HFF-Myc (cell line): ENCODE results near the gene EPS8.
A peak's percentile ranks its signal among the peaks of the same experiment; 100 is the strongest.

Experiments used
- DNase-seq: peaks from one replicate; pipeline ENCODE4 v3.0.0-alpha.2; 2011; ENCODE audit warnings: low read depth; ENCODE audit errors: extremely low read depth
- H3K4me3 ChIP-seq: replicated peaks from 2 replicates; pipeline ENCODE4 v1.5.1; 2011; ENCODE audit warnings: low read depth, mild to moderate bottlenecking, control low read depth, low read length
- TF ChIP-seq, protein P1 (sequence below): IDR thresholded peaks from 2 replicates; pipeline ENCODE4 v1.5.1; 2012; ENCODE audit warnings: mild to moderate bottlenecking, low read depth, low read length, control low read depth; ENCODE audit errors: missing control alignments

Gene EPS8

DNA sequence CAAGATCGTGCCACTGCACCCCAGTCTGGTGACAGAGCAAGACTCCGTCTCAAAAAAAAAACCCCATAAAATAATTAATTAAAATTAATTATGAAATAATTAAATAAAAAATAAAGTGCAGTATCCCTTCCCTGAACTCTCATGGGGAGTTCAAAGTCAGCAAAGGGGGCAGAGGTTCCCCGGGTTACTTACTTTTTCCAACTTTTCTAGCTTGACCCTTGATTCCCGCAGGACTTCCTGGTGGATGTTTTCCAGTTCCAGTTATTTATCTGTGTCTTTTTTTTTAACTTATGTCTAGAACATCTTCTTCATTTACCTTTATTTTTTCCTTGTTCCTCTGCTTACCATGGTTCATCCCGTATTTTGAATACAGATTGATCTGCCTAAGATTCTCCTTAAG, 197.4 kb downstream of the EPS8 start:
- TF ChIP-seq, protein P1, sequence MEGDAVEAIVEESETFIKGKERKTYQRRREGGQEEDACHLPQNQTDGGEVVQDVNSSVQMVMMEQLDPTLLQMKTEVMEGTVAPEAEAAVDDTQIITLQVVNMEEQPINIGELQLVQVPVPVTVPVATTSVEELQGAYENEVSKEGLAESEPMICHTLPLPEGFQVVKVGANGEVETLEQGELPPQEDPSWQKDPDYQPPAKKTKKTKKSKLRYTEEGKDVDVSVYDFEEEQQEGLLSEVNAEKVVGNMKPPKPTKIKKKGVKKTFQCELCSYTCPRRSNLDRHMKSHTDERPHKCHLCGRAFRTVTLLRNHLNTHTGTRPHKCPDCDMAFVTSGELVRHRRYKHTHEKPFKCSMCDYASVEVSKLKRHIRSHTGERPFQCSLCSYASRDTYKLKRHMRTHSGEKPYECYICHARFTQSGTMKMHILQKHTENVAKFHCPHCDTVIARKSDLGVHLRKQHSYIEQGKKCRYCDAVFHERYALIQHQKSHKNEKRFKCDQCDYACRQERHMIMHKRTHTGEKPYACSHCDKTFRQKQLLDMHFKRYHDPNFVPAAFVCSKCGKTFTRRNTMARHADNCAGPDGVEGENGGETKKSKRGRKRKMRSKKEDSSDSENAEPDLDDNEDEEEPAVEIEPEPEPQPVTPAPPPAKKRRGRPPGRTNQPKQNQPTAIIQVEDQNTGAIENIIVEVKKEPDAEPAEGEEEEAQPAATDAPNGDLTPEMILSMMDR = no peak
- H3K4me3 ChIP-seq = no peak overlapping the region
- no peak for DNase-seq

DNA sequence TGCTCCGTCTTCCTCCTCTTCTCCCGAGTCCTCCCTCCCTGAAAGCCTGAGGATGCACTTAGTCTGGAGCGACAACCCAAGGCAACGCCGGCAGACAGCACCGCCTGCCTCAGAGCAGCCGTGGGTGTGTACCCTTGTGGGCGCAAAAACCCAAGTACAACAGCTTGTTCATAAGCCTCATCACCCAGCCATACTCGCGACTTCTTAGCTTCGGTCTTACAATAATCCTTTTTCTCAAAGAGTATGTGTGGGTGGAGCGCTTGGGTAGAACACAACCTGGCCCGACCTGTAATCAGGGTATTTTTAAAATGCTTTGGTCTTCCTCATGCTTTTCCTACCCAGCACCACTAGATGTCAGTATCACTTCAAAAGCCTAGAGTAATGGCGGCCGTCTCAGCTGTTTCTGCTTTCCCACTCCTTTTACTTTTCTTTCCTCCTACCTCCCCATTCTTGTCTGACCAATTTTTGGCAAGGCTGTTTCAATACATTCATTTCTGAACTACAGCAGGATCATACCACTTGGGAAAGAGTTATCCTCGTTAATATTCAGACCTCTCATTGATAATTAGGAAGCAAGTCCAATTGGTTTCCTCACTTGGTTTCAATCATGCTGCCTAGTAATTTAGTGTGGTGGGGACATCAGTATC, 198.9 kb downstream of the EPS8 start:
- DNase-seq = peak; percentile 51
- TF ChIP-seq, protein P1 = peak; percentile 85
- H3K4me3 ChIP-seq = peak overlapping the region; percentile 23

DNA sequence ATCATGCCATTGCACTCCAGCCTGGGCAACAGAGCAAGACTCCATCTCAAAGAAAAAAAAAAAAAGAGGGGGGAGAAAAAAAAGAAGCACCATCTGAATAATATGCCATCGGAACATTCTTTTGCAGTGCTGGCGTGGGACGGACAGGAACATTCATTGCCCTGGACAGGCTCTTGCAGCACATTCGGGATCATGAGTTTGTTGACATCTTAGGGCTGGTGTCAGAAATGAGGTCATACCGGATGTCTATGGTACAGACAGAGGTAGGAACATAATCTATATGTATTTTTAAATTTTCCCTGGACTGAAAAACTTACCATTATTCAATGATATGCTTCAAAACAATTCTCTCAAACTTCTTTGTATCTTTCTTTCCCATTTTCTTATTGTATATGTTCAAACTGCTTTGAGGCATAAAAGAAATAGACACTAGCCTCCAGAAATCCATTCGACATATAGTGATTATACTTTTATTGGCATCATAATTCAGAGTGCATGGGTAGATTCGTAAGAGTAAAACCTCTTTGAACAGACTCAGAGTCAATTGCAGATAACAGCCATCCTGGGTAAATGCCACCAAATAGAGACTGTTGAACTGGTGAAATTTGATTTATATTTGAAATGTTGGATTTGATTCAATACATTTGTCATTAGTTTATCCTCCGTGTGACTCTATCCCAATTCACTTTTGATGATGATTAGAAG, 199.7 kb downstream of the EPS8 start:
- H3K4me3 ChIP-seq = no peak overlapping the region
- TF ChIP-seq, protein P1 = no peak

DNA sequence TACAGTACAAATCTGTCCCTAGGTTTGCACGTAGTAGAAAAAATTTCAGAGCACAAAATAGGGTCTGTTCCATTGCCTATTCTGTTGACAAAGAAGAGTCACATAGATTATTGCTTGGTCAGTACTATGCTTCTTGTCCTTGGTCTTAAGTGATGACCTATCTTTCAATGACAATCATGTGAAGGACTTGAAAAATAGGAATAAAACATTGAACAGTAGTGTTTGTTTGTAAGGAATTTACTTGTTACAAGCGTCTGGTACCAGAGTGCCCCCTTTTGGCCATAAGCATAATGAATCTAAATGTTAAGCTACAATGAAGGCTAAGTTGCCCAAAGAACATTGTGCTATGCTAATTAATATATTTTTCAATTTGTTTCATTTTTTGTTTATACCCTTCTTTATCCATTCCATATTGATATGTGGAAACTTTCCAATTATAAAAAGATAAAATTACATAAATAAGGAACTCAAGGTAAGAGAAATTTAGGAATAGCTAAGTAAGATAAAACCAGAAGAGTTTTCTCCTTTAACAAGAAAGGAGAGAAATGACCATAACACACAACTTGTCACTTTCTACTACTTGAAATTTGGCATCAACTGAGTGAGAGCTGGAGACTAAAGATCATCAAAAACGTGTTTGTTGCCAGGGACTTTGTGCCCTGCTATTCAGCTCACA, 204.7 kb downstream of the EPS8 start:
- TF ChIP-seq, protein P1 = peak; percentile 69
- H3K4me3 ChIP-seq = no peak overlapping the region
- peak; percentile 37 for DNase-seq

More for the DNA sequence above, 199.7 kb downstream of the EPS8 start:
- no peak for DNase-seq

DNA sequence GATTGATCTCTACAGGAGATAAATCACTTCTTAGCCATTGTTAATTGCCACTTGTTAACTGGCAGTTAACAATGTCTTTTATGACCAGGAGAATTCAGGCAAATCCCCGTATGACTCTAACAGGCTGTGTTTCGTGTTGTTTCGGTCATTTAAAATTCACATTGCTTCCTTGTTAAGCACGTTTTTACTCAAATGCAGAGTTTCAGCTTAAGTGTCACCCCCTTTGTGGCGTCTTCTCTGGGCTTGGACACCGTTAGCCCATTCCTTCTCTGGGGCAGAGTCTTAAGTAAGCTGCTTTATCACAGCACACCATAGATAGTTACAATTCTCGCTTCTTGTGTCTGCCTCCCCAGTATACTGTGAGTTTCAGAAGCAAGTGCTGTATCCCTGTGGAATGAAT, 205.4 kb downstream of the EPS8 start:
- TF ChIP-seq, protein P1 = no peak
- DNase-seq = no peak
- H3K4me3 ChIP-seq = no peak overlapping the region

DNA sequence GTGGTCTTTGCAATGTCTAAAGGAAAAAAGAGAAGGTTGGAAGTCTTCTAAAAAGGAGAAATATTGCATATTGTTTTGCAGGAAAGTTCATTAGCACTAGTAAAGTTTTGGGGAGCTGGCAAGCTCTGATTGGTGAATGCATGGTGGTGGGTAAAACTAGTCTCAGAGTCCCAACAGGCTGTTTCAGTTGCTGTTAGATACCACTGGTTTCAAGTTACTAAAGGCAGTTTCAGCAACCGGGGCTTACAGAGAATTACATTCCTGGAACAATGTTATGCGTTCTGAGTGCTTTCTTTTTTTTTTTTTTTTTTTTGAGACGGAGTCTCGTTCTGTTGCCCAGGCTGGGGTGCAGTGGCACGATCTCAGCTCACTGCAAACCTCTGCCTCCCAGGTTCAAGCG, 208.2 kb downstream of the EPS8 start:
- DNase-seq = no peak
- H3K4me3 ChIP-seq = no peak overlapping the region
- TF ChIP-seq, protein P1 = no peak
